K562 (cell line): ENCODE measurements around the gene FRRS1. TPM values are rescaled to one million over a fixed set of nuclear protein-coding genes. Genes with fewer than 3 reads are reported as not detected.
A peak's percentile ranks its signal among the peaks of the same experiment; 100 is the strongest.

Source experiments
- CBFA2T2 ChIP-seq: fragments of 450-650 bp; conservative IDR thresholded peaks from 2 replicates; pipeline ENCODE4 v1.6.1; 2017; ENCODE audit warnings: mild to moderate bottlenecking
- CBFA2T3 ChIP-seq: fragments of 450-650 bp; IDR thresholded peaks from 2 replicates; pipeline ENCODE4 v1.6.1; 2017
- CCNT2 ChIP-seq: IDR thresholded peaks from 2 replicates; pipeline ENCODE4 v1.6.1; 2011; ENCODE audit warnings: borderline replicate concordance, low read depth, mild to moderate bottlenecking, moderate library complexity, mixed read lengths, low read length; ENCODE audit not compliant: insufficient read length; ENCODE audit errors: extremely low read depth
- CREM ChIP-seq: IDR thresholded peaks from 2 replicates; pipeline ENCODE4 v1.6.1; 2014; ENCODE audit warnings: antibody characterized with exemption, low read depth
- CTBP1 ChIP-seq: fragments of 450-650 bp; IDR thresholded peaks from 2 replicates; pipeline ENCODE4 v1.6.1; 2016; ENCODE audit warnings: borderline replicate concordance
- DDX20 ChIP-seq: fragments of 450-650 bp; IDR thresholded peaks from 2 replicates; pipeline ENCODE4 v1.6.1; 2016; ENCODE audit warnings: missing genetic modification characterization, low read depth, mild to moderate bottlenecking, missing compliant biosample characterization, moderate library complexity
- DPF2 ChIP-seq: fragments of 450-650 bp; IDR thresholded peaks from 2 replicates; pipeline ENCODE4 v1.6.1; 2016
- FOXJ2 ChIP-seq: fragments of 200-800 bp; sonication (Bioruptor generic); IDR thresholded peaks from 2 replicates; pipeline ENCODE4 v1.6.1; 2016; ENCODE audit warnings: missing genetic modification characterization, missing compliant biosample characterization
- FOXK2 ChIP-seq, 2 experiments: fragments of 450-650 bp; IDR thresholded peaks in 1 of 2; conservative IDR thresholded peaks in 1 of 2; 2 replicates each; pipeline ENCODE4 v1.6.1; 2016; ENCODE audit warnings: low read depth in 2 of 2, mild to moderate bottlenecking in 1 of 2
- HDAC3 ChIP-seq: fragments of 450-650 bp; IDR thresholded peaks from 2 replicates; pipeline ENCODE4 v1.6.1; 2018; ENCODE audit warnings: borderline replicate concordance, mild to moderate bottlenecking, moderate library complexity; ENCODE audit not compliant: partially characterized antibody
- MTA3 ChIP-seq: fragments of 450-650 bp; formaldehyde crosslinking; IDR thresholded peaks from 2 replicates; pipeline ENCODE4 v1.6.1; 2017; ENCODE audit warnings: mild to moderate bottlenecking, borderline replicate concordance
- NCOR1 ChIP-seq: fragments of 450-650 bp; IDR thresholded peaks from 2 replicates; pipeline ENCODE4 v1.6.1; 2016; ENCODE audit warnings: mild to moderate bottlenecking, moderate library complexity
- NFIC ChIP-seq: fragments of 450-650 bp; IDR thresholded peaks from 2 replicates; pipeline ENCODE4 v1.6.1; 2017; ENCODE audit warnings: mild to moderate bottlenecking, inconsistent platforms
- PML ChIP-seq: IDR thresholded peaks from 2 replicates; pipeline ENCODE4 v1.6.1; 2012; ENCODE audit warnings: low read length, inconsistent platforms
- POLR2AphosphoS5 ChIP-seq: IDR thresholded peaks from 2 replicates; pipeline ENCODE4 v1.6.1; 2011; ENCODE audit warnings: mild to moderate bottlenecking, low read depth, low read length, moderate library complexity; ENCODE audit not compliant: control insufficient read depth, insufficient read depth
- RUNX1 ChIP-seq: sonication (generic); IDR thresholded peaks from 2 replicates; pipeline ENCODE4 v1.6.1; 2016; ENCODE audit warnings: antibody characterized with exemption, low read depth
- SOX6 ChIP-seq: fragments of 450-650 bp; IDR thresholded peaks from 2 replicates; pipeline ENCODE4 v1.6.1; 2014; ENCODE audit warnings: mild to moderate bottlenecking
- STAT6 ChIP-seq: sonication (generic); formaldehyde crosslinking; IDR thresholded peaks from 2 replicates; pipeline ENCODE4 v1.8.1; 2023; ENCODE audit warnings: mild to moderate bottlenecking, missing genetic modification reagents
- TBL1XR1 ChIP-seq, 2 experiments: IDR thresholded peaks; 2 replicates each; pipeline ENCODE4 v1.6.1; 2012; ENCODE audit warnings: improper control_type of control experiment in 2 of 2, low read length in 2 of 2, mild to moderate bottlenecking in 1 of 2
- TCF3 ChIP-seq: sonication (generic); formaldehyde crosslinking; IDR thresholded peaks from 2 replicates; pipeline ENCODE4 v1.4.0; 2020; ENCODE audit warnings: mild to moderate bottlenecking, missing genetic modification reagents
- TRIM28 ChIP-seq: fragments of 450-650 bp; IDR thresholded peaks from 2 replicates; pipeline ENCODE4 v1.6.1; 2017
- ZBTB17 ChIP-seq: fragments of 450-650 bp; formaldehyde crosslinking; IDR thresholded peaks from 2 replicates; pipeline ENCODE4 v1.4.0; 2020; ENCODE audit warnings: mild to moderate bottlenecking
- ZFX ChIP-seq: sonication (generic); formaldehyde crosslinking; IDR thresholded peaks from 2 replicates; pipeline ENCODE4 v1.8.0; 2022; ENCODE audit warnings: mild to moderate bottlenecking, missing genetic modification reagents, moderate library complexity
- ZNF311 ChIP-seq: fragments of 250-450 bp; sonication (Bioruptor Pico); IDR thresholded peaks from 2 replicates; pipeline ENCODE4 v1.4.0; 2020; ENCODE audit warnings: mild to moderate bottlenecking, moderate library complexity
- ZNF766 ChIP-seq: fragments of 200-800 bp; sonication (Bioruptor generic); conservative IDR thresholded peaks from 2 replicates; pipeline ENCODE4 v1.6.1; 2016; ENCODE audit warnings: missing genetic modification characterization, missing compliant biosample characterization
- ZNF785 ChIP-seq: fragments of 250-450 bp; sonication (Bioruptor Pico); IDR thresholded peaks from 2 replicates; pipeline ENCODE4 v1.4.0; 2020; ENCODE audit warnings: mild to moderate bottlenecking
- polyA plus RNA-seq, 8 experiments: library from polyadenylated mRNA; depleted of rRNA in 4 of 8; stranded (reverse) in 5 of 8; unstranded in 3 of 8; fragments of >200 nt; fragmentation: Nextera tagmentation in 2 of 8; fragmentation: Illumina TruSeq in 1 of 8; extraction: Ambion mirVana in 2 of 8; extraction: Trizol in 1 of 8; gene quantifications; 2 replicates each; pipeline versions ENCODE4 v1.2.1 to v1.2.3, GENCODE V29; 2011 to 2014; ENCODE audit warnings: inconsistent platforms in 1 of 8, missing spikeins in 1 of 8
- total RNA-seq, 7 experiments: library from RNA; depleted of rRNA in 6 of 7; stranded (reverse); fragments of >200 nt in 6 of 7; fragmentation: Illumina TruSeq in 2 of 7; extraction: Trizol in 2 of 7; gene quantifications; 2 replicates each; pipeline versions ENCODE4 v1.2.1 to v1.2.3, GENCODE V29; 2011 to 2021; ENCODE audit warnings: low replicate concordance in 1 of 7
- TF ChIP-seq, protein P1 (sequence below): fragments of 250-450 bp; sonication (Bioruptor Pico); IDR thresholded peaks from 2 replicates; pipeline ENCODE4 v1.9.0; 2021; ENCODE audit warnings: mild to moderate bottlenecking
- TF ChIP-seq, protein P2 (sequence below), 2 experiments: fragments of 450-650 bp; IDR thresholded peaks; 2 replicates each; pipeline ENCODE4 v1.6.1; 2016

FRRS1 gene
- total and polyA plus RNA-seq, 9 of the 15 experiments (the other 6 are each of a cell fraction or from before 2014, with no cell fraction given): 0.87 to 54.0 (median 23.7) TPM

DNA sequence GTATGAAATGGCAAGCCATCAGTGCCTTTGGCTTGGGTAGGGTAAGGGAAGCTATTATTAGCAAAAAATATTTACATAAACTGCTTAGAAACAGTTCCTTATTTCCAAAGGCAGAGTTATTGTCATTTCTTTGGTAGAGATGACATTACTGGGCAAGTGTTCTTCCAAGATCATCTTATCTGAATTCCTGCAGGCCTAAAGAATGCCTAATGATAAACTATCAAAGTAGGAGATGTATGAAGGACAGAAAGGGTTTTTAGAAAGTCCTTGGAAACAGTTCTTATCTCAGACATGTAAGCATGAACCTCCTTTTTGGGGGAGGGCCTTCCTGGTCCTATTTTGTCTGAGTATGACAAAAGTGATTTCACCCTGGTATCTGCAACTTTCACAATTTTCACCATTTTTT is 5.1 kb upstream of the FRRS1 start (continued):
- TF ChIP-seq STAT6 (CRISPR knock-in tag): no peak
- peak; percentile 19; the same call in 1 of the 2 replicates for TF ChIP-seq ZFX (CRISPR knock-in tag)
- TF ChIP-seq CREM: peak; percentile 15; the same call in 1 of the 2 replicates
- peak; percentile 75; the same call in 1 of the 2 replicates for TF ChIP-seq MTA3
- peak; percentile 87 for TF ChIP-seq CBFA2T2
- peak; percentile 85 for TF ChIP-seq CTBP1
- peak; percentile 67 for TF ChIP-seq NFIC
- peak; percentile 75 for TF ChIP-seq HDAC3
- peak in 1 of 2 experiments; percentile 64; a peak in 2 of 4 replicates for TF ChIP-seq FOXK2 (conservative IDR thresholded peaks at IDR 0.05 in 1 of 2, IDR thresholded peaks at IDR 0.05 in 1 of 2; ENCODE audit: low read depth in 2 of 2)
- peak; percentile 94 for TF ChIP-seq TCF3
- TF ChIP-seq CBFA2T3: peak; percentile 94
- TF ChIP-seq, protein P1, sequence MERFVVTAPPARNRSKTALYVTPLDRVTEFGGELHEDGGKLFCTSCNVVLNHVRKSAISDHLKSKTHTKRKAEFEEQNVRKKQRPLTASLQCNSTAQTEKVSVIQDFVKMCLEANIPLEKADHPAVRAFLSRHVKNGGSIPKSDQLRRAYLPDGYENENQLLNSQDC (CRISPR knock-in tag): no peak
- TF ChIP-seq ZNF766: 0 out of 2 replicates have a peak, but pooled peaks have one; percentile 24
- TF ChIP-seq ZNF785 (CRISPR knock-in tag): no peak
- peak; percentile 91 for TF ChIP-seq CCNT2
- no peak for TF ChIP-seq RUNX1
- TF ChIP-seq TRIM28: peak; percentile 30; the same call in 1 of the 2 replicates
- TF ChIP-seq FOXJ2 (tag): peak; percentile 51; the same call in 1 of the 2 replicates
- peak; percentile 94 for TF ChIP-seq NCOR1
- peak; percentile 24; the same call in 1 of the 2 replicates for TF ChIP-seq POLR2AphosphoS5
- peak; percentile 51; the same call in 1 of the 2 replicates for TF ChIP-seq ZBTB17 (CRISPR knock-in tag)
- TF ChIP-seq PML: peak; percentile 79
- peak; percentile 98 for TF ChIP-seq SOX6
- no peak for TF ChIP-seq DDX20 (tag)
- TF ChIP-seq ZNF311 (CRISPR knock-in tag): 0 out of 2 replicates have a peak, but pooled peaks have one; percentile 50
- TF ChIP-seq TBL1XR1 (IDR thresholded peaks at IDR 0.05; ENCODE audit: low read length in 2 of 2): peak in 1 of 2 experiments; percentile 77; a peak in 3 of 4 replicates
- TF ChIP-seq, protein P2, sequence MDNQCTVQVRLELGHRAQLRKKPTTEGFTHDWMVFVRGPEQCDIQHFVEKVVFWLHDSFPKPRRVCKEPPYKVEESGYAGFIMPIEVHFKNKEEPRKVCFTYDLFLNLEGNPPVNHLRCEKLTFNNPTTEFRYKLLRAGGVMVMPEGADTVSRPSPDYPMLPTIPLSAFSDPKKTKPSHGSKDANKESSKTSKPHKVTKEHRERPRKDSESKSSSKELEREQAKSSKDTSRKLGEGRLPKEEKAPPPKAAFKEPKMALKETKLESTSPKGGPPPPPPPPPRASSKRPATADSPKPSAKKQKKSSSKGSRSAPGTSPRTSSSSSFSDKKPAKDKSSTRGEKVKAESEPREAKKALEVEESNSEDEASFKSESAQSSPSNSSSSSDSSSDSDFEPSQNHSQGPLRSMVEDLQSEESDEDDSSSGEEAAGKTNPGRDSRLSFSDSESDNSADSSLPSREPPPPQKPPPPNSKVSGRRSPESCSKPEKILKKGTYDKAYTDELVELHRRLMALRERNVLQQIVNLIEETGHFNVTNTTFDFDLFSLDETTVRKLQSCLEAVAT (IDR thresholded peaks at IDR 0.05): peak in 1 of 2 experiments; percentile 55; a peak in 2 of 4 replicates
- peak; percentile 84 for TF ChIP-seq DPF2
